HG02759 (cell line): ENCODE data around the gene LAMTOR4.
"Not testable (repeated sequence)": the region's sequence is repeated elsewhere in the genome, so short reads cannot be mapped to it uniquely, and the experiment has no call there.

Source experiments
- ATAC-seq: cut with Tn5 transposase; IDR thresholded peaks from one replicate; pipeline ENCODE4 v1.9.1; 2021; ENCODE audit warnings: mild to moderate bottlenecking, moderate library complexity; ENCODE audit not compliant: unreplicated experiment

Gene LAMTOR4

DNA sequence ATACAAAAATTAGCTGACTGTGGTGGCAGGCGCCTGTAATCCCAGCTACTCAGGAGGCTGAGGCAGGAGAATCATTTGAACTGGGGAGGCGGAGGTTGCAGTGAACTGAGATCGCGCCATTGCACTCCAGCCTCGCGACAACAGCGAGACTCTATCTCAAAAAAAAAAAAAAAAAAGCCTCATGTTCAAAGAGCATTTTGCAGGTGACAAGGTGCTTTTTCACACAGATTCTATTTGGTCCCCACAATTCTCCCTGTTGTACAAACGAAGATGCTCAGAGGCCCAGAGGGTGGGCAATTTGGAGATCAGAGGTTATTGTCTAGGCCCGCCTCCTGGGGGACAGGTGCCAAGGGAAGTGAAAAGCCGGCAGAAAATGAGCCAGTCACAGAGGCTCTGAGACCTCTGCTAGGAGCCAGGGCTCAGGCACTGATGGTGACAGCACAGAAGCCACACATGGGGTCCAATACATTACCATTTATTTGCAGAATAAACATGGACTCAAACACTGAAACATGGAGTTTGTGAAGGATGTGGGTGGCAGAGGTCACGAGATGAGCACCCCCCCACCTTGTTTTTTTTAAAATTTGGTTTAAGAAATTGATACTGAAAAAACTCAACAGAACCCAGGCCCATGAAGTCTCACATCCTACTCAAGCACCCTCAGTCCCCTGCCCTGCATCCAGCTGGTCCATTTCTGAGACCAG is 20.6 kb downstream of the LAMTOR4 start:
- ATAC-seq = no peak

DNA sequence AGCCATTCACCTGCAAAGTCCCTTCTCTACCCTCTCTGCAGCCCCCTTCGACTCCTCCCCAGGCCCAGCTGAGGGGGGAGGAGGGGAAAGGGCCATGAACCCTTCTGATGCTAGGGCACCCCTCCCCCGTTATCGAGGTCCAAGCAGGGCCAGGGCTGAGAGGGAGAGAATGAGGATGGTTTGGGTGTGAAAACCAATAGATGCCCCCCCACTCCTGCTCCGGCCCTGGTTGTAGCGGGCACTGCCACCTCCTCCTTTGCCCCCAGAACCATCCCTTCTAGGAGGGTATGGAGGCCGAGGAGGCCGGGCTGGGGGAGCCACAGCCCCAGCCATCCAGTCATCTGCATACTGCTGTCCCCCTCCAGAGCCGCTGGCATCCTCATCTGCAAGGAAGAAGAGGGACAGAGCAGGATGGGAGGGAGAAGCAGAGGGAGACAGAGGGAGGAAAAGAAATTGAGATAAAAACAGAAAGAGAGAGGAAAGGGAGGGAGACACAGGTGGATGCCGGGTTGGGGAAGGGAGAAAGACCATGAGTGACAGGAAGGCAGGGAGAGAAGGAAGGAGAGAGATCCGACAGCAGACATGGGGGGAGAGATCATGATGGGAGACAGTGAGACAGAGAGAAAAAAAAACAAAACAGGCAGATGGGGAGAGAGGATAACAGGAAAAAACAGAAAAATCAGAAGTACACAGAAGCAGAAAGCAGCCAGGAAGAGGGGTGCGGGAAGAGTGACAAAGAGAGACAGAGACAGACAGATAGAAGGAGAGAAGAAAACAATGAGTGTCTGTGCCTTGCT is 21.6 kb downstream of the LAMTOR4 start:
- no peak for ATAC-seq

DNA sequence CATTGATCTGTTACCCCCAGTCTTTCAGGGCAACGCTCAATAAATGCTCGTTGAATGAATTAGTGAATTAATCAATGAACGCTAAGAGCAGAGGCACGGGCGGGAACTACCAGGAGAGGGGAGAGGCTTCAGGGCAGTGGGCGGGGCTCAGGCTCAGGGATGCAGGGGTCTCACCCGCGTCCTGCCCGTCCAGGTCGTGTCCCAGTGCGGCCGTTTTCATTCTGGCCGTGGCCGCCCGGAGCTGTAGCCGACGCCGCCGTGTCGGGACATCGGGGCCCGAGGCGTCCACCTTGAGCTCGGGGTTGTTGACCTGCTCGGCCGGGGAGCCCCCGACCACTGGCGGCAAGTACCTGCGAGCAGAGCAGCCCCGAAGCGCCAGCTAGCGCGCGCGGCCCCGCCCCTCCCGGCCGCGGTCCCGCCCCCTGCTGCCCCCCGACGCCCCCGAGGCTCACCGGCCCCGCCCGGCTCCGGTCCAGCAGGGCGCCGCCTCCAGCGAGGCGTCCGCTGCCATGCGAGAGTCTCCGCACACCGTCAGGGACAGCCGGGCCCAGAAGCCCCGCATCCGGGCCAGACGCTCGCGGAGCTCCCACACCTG is 22.5 kb downstream of the LAMTOR4 start:
- ATAC-seq = no peak

DNA sequence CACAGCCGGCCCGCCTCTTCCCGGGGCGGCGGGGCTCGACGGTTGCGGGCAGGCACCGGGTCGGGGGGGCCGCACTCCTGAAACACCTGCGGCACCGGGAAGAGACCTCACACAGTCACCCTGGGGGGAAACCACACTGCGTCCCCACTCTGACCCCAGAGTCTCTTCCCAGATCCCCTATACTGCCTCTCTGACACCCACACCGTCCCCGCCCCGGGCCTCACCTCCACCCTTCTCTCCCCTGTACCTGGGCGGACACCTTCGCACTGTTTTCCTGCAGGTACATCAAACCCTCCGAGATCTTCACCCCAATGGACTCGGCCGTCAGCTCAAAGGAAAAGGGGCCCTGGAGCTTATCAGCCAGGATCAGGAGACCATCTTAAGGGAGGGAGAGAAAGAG is 23.1 kb downstream of the LAMTOR4 start:
- no peak for ATAC-seq

DNA sequence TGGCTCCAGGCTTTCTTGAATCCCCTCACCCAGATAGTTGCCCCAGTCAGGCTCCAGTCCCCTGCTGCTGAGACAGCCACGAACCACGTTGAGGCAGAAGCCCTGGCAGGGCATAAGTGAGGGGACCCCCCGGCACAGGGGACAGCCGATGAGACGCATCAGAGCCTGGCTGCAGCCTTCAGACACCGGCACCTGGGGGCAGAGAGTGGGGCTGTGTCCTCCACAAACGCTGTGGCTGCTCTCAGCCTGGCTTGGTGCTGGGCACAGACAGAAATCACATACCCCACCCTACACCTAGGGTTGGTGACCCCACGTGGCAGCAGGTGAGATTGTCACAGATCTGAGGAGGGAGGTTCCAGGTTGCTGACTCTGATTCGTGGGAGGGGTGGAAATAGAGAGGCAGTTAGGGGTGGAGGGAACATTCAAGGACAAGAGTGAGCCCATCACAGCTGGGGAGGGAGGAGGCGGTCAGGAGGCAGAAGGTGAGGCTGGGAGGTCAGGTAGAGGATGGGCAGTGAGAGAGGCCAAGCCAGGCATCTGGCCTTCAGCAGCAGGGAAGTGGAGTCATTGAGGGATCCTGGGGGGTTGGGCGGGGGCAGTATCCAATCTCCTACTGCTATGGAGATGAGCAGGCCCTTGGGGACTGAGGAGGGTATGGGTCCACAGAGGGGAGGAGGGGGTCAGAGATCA is 25.2 kb downstream of the LAMTOR4 start:
- ATAC-seq = no peak

DNA sequence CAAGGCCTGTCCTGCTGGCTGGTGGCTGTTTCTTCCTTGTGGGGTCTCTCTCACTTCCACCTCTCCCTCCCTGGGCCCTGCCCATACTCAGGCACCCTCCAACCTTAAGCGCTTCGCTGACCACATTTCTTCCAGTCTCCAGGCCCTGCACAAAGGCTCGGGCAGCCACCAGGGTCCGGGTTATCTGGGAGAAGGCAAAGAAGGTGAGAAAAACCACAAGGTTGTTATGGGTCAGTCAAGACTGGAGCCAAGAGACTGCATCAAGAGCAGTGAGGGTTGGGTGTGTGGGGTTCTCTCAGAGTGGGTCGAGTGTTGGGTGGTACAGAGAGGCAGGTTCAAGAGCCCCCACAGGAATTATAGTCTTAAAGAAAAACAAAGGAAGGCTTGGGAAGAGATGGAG is 25.9 kb downstream of the LAMTOR4 start:
- no peak for ATAC-seq

DNA sequence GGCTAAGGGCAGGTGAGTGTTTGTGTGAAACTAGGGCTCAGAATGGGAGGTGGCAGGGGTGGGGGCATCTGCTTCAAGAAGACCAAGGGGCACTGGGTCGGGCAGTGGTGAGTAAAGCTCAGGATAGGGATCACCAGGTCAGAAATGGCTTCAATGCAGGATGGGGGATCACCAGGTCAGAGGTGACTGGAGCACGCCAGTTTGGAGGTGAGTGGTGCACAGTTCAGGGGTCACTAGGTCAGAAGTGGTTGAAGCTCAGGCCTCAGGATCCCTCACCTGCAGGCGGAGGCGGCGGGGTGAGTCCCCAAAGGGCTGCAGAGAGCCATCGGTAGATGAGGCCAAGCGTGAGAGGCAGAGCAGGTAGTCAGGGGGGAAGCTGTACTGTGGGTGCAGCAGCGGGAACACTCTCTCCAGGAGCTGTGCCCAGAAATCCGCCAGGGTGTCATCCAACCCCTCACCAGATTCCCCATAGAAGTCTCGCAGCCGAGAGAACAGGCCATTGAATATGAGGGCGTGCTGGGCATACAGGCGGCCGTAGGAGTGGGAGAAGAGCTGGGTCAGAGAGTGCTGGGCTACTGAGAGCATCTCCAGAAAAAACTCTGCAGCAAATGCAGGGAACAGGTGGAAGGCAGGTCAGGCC is 26.7 kb downstream of the LAMTOR4 start:
- ATAC-seq = no peak

DNA sequence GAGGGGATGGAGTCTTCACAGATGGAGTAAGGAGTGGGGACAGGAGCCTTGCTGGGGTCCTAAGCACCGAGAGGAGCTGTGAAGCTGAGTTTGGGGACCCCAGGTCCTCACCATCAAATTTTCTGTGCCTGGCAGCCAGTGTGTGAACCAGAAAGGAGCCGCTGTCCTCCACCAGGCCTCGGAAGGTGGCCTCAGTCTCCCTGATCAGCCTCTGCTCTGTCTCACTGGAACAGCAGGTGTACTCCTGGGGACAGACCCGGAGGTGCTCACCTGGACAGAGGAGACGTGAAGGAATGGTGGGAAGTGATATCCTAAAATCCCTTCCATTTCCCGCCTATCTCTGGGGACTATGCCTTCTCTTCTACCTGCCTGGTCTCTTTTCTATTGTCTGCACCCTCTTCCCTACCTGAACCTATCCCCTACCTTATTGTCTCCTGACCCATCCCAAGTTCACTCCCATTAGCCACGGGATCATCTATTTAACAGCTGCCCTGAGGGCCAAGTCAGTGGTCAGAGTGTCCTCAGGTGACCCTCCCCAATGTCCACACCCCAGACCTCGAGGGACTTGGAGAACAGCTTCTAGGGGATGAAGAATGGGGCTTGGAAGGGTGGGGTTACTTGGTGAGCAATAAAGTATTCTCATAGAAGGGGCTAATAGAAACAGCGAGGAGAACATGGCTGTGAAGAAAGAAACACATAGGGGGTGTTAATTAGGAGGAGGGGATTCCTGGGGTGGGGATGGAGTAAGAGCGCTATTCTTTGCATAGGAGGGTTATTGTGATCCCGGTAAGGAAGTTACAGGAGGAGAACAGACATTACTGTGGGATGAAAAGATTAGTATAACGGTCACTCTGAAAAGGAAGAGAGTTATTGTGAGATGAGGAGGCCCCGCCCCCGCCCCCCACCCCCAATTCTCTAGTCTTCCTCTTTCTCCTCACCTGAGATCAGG is 27.7 kb downstream of the LAMTOR4 start:
- ATAC-seq = no peak

DNA sequence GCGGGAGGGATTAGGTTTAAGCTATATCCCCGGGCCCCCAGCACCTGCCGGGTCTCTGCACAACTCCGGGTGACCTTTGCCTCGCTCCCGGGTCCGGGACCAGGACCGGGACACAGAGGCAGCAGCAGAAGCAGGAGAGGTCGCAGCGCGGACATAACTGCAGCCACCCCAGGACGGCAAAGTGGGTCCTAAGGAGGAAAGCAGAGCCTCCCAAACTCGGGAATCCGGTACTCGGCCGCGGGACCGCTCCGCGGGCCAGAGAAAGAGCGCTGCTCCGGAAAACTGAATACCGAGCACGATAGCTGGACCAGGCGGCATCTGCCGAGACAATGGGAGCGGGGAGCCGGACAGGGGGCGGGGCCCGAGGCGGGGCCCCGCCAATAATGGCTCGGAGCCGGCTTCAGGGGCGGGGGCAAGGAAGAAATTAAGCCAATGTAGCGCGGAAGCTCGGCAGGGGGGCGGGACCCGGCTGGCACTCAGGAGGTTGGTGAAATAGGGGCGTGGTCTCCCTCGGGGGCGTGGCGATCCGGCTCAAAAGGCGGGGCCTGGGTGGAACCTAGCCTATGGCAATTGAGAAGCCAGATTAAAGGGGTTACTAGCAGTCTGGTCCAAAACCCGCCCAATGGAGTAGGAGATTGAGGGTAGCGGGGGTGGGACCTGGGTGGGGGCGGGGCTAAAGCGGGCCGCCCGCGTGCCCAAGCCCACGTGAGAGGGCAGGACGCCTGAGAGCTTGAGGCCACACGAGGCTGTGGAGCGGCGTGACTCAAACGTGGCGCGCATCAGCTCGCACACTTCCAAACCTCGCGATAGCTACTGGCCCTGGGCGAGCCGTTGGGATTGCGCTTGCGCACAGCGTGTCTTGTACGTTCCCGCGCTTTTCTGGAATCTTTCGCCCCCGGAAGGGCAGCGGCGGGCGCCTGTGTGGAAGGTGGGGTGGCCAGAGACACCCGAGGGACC is 28.6 kb downstream of the LAMTOR4 start, which contains the start of the genes GPC2 and STAG3:
GPC2 (minus strand) TSS at position 337 of the 957 bp plus-strand sequence; CDS start at position 155, 182 bp downstream.
STAG3 (plus strand) TSS at position 874 of the 957 bp plus-strand sequence. CDS start 2,639 bp downstream, outside the sequence.
- ATAC-seq = peak; percentile 95

DNA sequence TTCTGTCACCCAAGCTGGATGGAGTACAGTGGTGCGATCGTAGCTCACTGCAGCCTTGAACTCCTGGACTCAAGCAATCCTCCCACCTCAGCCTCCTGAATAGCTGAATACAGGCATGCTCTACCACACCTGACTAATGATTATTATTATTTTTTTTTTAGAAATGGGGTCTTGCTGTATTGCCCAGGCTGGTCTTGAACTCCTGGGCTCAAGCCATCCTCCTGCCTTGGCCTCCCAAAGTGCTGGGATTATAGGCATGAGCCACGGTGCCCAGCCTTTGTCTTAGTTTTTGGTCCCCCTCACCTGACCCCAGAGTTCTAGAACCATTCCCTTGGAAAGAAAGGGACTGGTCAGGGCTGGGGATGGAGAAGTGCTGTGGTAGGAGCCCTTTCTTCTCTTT is 31.4 kb downstream of the LAMTOR4 start:
- not testable (repeated sequence) for ATAC-seq

DNA sequence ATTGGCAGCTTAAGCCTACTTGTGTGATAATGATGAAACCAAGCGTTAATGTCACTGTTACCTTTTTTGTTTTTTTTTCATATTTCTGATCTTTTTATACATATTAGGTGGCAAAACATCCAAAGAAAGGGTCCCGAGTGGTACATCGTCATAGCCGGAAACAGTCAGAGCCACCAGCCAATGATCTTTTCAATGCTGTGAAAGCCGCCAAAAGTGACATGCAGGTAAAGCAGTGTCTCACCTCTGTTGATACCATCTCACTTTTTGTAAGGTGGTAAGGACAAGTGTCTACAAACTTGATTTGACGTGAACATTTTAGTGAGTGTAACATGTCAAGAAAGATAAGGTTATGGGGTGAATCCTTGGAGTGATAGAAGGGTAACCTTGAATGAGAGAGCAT is 33.9 kb downstream of the LAMTOR4 start:
- not testable (repeated sequence) for ATAC-seq

DNA sequence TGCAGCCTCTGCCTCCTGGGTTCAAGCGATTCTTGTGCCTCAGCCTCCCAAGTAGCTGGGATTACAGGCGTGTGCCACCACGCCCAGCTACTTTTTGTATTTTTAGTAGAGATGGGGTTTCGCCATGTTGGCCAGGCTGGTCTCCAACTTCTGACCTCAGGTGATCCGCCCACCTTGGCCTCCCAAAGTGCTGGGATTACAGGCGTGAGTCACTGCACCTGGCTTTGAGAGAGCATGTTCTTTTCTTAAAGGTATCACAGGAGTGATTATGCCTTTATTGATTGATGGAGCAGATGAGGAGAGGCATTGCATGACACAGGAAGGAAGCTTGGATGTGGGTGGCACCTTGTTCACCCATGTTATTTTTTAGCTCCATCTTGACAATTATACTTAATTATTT is 34.4 kb downstream of the LAMTOR4 start:
- not testable (repeated sequence) for ATAC-seq

DNA sequence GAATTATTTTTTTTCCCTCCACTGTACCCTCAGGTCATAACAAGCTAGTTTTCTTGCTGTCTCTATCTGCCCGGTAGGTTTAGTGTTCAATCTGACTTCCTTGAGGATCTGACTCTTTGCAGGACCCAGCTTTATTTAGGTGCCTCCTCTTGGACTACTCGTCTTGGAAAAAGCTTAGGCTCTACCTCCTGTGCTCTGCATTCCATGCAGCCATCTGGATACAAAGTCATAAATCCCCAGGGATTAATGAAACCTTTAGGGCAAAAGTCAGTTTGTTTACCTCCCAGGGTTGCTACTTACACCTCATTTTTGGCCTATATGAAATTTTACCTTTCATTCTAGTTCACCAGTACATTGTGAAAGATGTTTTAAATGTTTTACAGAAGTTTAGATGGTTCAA is 37.0 kb downstream of the LAMTOR4 start:
- ATAC-seq = no peak

DNA sequence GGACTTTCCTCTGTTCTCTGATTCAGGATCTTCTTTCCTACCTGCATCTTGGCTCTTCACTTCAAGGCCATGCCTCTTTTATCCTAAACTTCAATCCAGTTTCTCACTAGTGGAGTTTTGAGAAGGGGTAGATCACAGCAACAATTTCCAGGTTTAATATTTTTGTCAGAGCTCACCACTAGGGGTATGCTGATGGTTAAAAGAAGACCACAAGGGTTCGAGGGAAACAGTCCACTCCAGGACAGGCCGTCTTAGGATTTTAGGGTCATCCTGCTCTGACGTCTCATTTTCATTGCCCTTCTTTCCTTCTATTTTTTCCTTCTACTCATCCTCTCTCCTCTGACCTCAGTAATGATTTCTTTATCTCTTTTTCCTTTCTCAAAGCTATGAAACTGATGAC is 40.3 kb downstream of the LAMTOR4 start:
- no peak for ATAC-seq

DNA sequence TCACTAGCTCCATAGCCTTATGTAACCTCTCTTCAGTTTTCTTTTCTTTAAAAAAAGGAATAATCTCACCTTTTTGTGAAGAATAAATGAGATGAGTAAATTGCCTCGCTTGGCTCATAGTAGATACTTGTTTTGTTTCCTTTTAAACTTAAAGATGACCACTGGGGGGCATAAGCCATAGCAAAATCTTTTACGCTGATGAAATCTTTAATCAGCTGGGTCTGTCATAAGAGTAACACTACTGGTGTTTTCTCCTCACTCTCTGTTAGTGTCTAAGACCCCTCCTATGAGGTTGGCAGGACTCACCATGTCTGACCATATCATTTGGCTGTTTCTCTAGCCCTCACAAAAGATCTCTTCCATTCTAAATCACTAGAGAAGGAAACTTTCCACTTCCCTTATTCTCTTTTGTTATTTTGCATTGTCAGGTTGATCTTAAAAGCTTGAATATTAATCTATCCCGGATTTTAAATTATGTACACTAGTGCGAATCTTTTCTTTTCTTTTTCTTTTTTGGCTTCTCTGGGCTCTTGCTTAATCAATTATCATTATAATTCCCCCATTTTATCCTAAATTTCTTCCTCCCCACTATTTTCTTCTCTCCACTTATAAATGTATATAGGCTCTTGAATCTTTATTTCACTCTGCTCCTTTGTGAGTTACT is 41.5 kb downstream of the LAMTOR4 start:
- ATAC-seq = no peak

DNA sequence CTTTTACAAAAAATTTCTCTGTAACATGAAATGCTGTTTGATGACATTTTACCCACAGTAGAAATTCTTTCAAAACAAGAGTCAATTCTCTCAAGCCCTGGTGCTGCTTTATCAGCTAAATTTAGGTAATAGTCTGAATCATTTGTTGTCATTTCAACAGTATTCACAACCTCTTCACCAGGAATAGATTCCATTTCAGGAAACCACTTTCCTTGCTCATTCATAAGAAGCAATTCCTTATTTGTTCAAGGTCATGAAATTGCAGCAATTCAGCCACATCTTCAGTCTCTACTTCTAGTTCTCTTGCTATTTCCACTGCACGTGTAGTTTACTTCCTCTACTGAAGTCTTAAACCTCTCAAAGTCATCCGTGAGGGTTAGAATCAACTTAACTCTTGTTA is 43.1 kb downstream of the LAMTOR4 start:
- no peak for ATAC-seq

DNA sequence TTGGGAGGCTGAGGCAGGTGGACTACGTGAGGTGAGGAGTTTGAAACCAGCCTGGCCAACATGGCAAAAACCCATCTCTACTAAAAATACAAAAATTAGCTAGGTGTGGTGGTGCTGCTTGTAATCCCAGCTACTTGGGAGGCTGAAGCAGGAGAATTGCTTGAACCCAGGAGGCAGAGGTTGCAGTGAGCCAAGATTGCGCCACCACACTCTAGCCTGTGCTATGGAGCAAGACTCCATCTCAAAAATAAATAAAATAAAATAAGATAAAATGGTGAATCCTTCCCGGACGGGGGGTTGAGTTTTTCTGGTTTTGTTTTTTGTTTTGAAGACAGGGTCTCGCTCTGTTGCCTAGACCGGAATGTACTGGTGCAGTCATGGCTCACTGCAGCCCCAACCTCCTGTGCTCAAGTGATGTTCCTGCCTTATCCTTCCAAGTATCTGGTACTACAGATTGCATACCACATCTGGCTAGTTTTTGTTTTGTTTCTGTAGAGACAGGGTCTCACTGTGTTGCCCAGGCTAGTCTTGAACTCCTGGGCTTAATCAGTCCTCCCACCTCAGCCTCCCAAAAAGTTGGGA is 43.7 kb downstream of the LAMTOR4 start:
- ATAC-seq = not testable (repeated sequence)

DNA sequence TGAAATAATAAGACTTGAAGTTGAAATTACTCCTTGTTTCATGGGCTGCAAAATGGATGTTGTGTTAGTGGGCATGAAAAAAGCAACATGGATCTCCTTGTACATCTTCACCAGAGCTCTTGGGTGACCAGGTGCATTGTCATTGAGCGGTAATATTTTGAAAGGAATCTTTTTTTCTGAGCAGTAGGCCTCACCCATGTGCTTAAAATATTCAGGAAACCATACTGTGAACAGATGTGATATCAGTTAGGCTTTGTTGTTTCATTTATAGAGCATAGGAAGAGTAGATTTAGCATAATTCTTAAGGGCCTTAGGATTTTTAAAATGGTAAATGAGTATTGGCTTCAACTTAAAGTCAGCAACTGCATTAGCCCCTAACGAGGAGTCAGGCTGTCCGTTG is 44.3 kb downstream of the LAMTOR4 start:
- no peak for ATAC-seq
